Measurements from ENCODE around the gene KLF5. TPM values are rescaled to one million over a fixed set of nuclear protein-coding genes. Genes with fewer than 3 reads are reported as not detected.

KLF5 gene
- 32.0 to 49.3 TPM (median 45.2 TPM) in 5 replicates for total RNA-seq (2022; extraction: Qiagen RNA extraction)

DNA sequence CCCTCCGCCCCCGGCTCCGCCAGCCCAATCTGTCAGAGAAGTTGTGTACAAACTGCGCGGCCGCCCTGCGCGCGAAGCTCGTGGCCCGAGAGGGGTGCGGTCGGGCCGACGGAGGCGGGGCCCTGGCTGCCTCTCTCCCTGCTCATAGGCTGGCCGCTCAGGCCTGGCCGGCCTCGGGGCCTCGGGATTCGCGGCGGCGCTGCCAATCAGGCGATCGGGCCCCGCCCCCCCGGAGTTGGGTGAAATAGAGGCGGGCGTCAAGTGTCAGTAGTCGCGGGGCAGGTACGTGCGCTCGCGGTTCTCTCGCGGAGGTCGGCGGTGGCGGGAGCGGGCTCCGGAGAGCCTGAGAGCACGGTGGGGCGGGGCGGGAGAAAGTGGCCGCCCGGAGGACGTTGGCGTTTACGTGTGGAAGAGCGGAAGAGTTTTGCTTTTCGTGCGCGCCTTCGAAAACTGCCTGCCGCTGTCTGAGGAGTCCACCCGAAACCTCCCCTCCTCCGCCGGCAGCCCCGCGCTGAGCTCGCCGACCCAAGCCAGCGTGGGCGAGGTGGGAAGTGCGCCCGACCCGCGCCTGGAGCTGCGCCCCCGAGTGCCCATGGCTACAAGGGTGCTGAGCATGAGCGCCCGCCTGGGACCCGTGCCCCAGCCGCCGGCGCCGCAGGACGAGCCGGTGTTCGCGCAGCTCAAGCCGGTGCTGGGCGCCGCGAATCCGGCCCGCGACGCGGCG lies at the start of gene KLF5:
Gene KLF5 (plus strand): TSS at position 270 of the 724 bp plus-strand sequence. CDS start 323 bp downstream, at position 593.

